ENCODE results near the gene TMEM244.

TMEM244 gene

DNA sequence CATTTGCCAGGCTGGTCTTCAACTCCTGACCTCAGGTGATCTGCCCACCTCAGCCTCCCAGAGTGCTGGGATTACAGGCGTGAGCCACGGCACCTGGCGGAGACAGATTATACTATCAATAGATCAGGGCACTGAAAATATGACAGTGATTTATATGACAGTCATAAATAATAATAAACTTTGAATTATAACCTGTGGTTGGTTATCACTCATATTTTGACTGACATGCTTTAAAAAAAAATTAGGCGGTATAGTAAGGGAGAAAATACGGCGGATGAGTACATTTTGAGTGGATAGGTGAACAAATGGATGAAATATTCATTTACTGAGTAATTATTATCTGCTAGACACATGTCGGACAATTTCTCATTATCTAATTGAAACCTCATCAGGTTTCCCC, 28.8 kb downstream of the TMEM244 start:
- Histone ChIP-seq H3K36me3 (no peaks in the 10 kb centered on the region), H3K27ac (no peak overlapping the region), H3K27me3 (no peaks in the 10 kb centered on the region), H3K4me1 (ENCODE audit: control insufficient read depth in 1 of 2, insufficient read depth in 1 of 2, low read depth in 1 of 2, low read length in 1 of 2) (no peaks in the 10 kb centered on the region), H3K4me3 (ENCODE audit: low read depth in 1 of 2, low read length in 1 of 2) (no peak overlapping the region), H3K9me3 (no peaks in the 10 kb centered on the region)
- TF ChIP-seq, protein P1, sequence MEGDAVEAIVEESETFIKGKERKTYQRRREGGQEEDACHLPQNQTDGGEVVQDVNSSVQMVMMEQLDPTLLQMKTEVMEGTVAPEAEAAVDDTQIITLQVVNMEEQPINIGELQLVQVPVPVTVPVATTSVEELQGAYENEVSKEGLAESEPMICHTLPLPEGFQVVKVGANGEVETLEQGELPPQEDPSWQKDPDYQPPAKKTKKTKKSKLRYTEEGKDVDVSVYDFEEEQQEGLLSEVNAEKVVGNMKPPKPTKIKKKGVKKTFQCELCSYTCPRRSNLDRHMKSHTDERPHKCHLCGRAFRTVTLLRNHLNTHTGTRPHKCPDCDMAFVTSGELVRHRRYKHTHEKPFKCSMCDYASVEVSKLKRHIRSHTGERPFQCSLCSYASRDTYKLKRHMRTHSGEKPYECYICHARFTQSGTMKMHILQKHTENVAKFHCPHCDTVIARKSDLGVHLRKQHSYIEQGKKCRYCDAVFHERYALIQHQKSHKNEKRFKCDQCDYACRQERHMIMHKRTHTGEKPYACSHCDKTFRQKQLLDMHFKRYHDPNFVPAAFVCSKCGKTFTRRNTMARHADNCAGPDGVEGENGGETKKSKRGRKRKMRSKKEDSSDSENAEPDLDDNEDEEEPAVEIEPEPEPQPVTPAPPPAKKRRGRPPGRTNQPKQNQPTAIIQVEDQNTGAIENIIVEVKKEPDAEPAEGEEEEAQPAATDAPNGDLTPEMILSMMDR (IDR thresholded peaks at IDR 0.05), result no peak

DNA sequence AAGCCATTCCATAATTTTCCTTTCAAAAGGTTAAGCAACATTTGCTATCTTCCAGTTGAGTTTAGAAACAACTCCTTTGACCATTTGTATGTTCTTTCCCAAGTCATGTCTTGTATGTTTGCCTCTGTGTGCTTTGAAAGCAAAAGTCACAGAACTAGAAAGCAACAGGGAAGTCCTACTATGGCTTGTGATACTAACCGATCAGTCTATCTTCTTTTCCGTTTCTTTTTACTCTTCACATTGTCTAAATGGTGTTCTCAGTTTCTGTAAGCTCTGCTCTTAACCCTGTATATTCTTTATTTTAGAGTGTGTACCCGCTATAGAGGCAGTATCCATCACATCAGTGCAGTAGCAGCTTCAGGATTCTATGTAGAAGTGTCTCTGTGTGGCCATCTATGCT, 32.9 kb downstream of the TMEM244 start:
- no peaks in the 10 kb centered on the region for H3K4me1 ChIP-seq (ENCODE audit: control insufficient read depth in 1 of 2, insufficient read depth in 1 of 2, low read depth in 1 of 2, low read length in 1 of 2)
- no peaks in the 10 kb centered on the region for H3K27me3 ChIP-seq
- H3K36me3 ChIP-seq, result no peaks in the 10 kb centered on the region
- no peak overlapping the region for H3K4me3 ChIP-seq (ENCODE audit: low read depth in 1 of 2, low read length in 1 of 2)
- no peak overlapping the region for H3K27ac ChIP-seq
- TF ChIP-seq, protein P1 (IDR thresholded peaks at IDR 0.05), result no peak
- no peaks in the 10 kb centered on the region for H3K9me3 ChIP-seq

DNA sequence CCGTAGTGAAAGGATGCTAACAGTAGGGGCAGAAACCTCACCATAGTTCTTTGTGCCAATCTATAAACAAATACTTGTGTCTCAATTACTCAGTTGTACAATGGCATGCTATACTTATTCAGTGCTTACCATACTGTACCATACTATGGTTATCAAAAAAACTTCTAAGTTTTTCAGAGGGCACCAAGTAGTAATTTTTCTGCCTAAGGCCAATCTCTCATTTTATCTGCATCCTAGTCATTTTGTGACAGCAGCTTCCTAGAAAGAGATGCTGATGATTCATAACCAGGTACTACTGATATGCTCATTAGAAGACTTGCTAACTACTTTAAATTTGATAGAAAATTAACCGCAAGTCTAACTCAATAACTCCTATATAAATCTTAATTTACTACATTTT, 42.9 kb downstream of the TMEM244 start:
- H3K27me3 ChIP-seq, result no peaks in the 10 kb centered on the region
- no peaks in the 10 kb centered on the region for H3K9me3 ChIP-seq
- no peak overlapping the region for H3K27ac ChIP-seq
- H3K4me1 ChIP-seq (ENCODE audit: control insufficient read depth in 1 of 2, insufficient read depth in 1 of 2, low read depth in 1 of 2, low read length in 1 of 2), result no peaks in the 10 kb centered on the region
- TF ChIP-seq, protein P1 (IDR thresholded peaks at IDR 0.05), result no peak
- H3K4me3 ChIP-seq (ENCODE audit: low read depth in 1 of 2, low read length in 1 of 2), result no peak overlapping the region
- no peaks in the 10 kb centered on the region for H3K36me3 ChIP-seq

DNA sequence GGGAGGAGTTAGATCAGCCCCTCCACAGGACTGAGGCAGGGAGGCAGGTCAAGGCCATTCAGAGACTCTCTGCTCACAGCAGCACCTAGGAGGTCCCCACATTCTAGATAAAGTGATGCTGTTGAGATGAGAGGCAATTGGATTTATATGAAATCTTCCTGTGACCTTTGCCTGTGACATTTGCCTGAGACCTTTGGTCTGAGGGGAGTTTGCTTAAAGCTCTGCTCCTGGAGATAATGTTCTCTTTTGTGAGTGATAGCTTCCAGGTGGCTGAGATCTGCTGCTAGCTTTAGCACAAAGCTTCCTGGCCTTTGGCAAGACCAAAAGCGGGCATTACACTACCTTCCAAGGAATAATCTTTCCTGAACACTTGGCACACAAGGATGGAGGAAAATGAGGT, 43.3 kb downstream of the TMEM244 start:
- no peaks in the 10 kb centered on the region for H3K36me3 ChIP-seq
- no peak overlapping the region for H3K27ac ChIP-seq
- H3K27me3 ChIP-seq, result no peaks in the 10 kb centered on the region
- no peaks in the 10 kb centered on the region for H3K9me3 ChIP-seq
- no peak overlapping the region for H3K4me3 ChIP-seq (ENCODE audit: low read depth in 1 of 2, low read length in 1 of 2)
- H3K4me1 ChIP-seq (ENCODE audit: control insufficient read depth in 1 of 2, insufficient read depth in 1 of 2, low read depth in 1 of 2, low read length in 1 of 2), result no peaks in the 10 kb centered on the region
- TF ChIP-seq, protein P1 (IDR thresholded peaks at IDR 0.05), result no peak

DNA sequence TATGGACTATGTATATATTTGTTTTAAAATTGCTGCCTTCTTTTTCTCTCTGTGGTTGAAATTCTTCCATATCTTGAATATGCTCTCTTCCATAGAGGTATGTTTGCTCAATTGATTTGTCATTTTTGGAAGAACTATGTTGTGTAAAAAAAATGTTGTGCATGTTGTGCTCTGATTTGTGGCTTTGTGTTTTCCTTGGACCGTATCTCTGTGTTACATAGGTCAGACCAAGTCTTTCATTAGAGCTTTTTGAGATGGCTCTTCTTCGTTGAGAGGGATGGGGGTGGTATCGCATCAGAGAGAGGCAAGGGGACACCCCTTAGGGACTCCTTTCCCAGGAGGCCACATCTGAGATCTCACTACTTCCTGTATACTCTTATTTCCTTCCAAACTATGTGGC, 43.8 kb downstream of the TMEM244 start:
- no peaks in the 10 kb centered on the region for H3K9me3 ChIP-seq
- no peak overlapping the region for H3K27ac ChIP-seq

More for the DNA sequence above, 43.8 kb downstream of the TMEM244 start:
- Histone ChIP-seq H3K27me3 (no peaks in the 10 kb centered on the region), H3K4me3 (ENCODE audit: low read depth in 1 of 2, low read length in 1 of 2) (no peak overlapping the region), H3K36me3 (no peaks in the 10 kb centered on the region), H3K4me1 (ENCODE audit: control insufficient read depth in 1 of 2, insufficient read depth in 1 of 2, low read depth in 1 of 2, low read length in 1 of 2) (no peaks in the 10 kb centered on the region)
- TF ChIP-seq, protein P1 (IDR thresholded peaks at IDR 0.05), result no peak

All from neutrophil (primary cell).